GM23248 (cell line): ENCODE results near the gene CREB5.

Experiments used
- EZH2 ChIP-seq: fragments of 200-600 bp; sonication (generic); IDR thresholded peaks from 2 replicates; pipeline ENCODE4 v1.6.1; 2018; ENCODE audit warnings: antibody characterized with exemption, mild to moderate bottlenecking; ENCODE audit not compliant: insufficient read depth, poor library complexity, severe bottlenecking
- EZH2phosphoT487 ChIP-seq: fragments of 200-600 bp; sonication (generic); IDR thresholded peaks from 2 replicates; pipeline ENCODE4 v1.6.1; 2018; ENCODE audit warnings: antibody characterized with exemption, moderate library complexity, mild to moderate bottlenecking, low read depth; ENCODE audit not compliant: insufficient read depth

- TF ChIP-seq EZH2phosphoT487 (no peak), EZH2 (no peak)
These were observed 310.4 kb downstream of the CREB5 start for GRCh38 chr7:28722684-28723083.
